Measurements from ENCODE around the gene CASKIN1. TPM values are rescaled to one million over a fixed set of nuclear protein-coding genes. Genes with fewer than 3 reads are reported as not detected.

CASKIN1 gene
- total and polyA plus RNA-seq, 2 of the 8 experiments (the other 6 are each of a cell fraction or from before 2014, with no cell fraction given), result 1.2 to 6.4 TPM

DNA sequence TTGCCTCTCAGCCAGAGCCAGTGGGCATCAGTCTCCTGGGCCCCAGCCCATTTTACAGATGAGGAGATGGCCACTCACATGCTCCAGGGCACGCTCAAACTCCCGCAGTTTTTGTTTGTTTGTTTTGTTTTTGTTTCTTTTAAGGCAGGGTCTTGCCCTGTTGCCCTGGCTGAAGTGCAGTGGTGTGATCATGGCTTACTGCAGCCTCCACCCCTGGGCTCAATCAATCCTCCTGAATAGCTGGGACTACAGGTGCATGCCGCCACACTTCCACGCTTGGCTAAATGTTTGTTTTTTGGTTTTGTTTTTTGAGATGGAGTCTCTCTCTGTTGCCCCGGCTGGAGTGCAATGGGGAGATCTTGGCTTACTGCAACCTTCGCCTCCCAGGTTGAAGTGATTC, 30.5 kb upstream of the CASKIN1 start:
- H3K79me2 ChIP-seq (ENCODE audit: control insufficient read depth in 1 of 2, insufficient read depth in 2 of 2, low read length in 2 of 2), result peaks cover 3 to 29% of the 10 kb centered on the region in 2 experiments; a peak in 2 of 4 replicates
- CTCF ChIA-PET (ENCODE audit: partially characterized antibody), result interaction anchor here (1.1 to 2.8 kb wide), 4 partner anchors 10 to 37 kb away, joined by 3 to 10 read pairs (median 4); partner anchors contain the start of gene ECI1
- POLR2A ChIA-PET (ENCODE audit: partially characterized antibody), result interaction anchor here (0.9 to 6.7 kb wide), 12 partner anchors 9 to 242 kb away, joined by 3 to 37 read pairs (median 6); partner anchors contain the start of genes BRICD5, DNASE1L2, ECI1 and PGP

More for the DNA sequence above, 30.5 kb upstream of the CASKIN1 start:
- no peak overlapping the region for H4K91ac ChIP-seq (replicated peaks; ENCODE audit: insufficient read length, low read length)
- no peak overlapping the region for H3K23ac ChIP-seq (ENCODE audit: insufficient read length)
- 95% methylated on average over 6 of the region's 6 CpGs; no CpG with 5 or more reads in 1 of the 2 experiments for WGBS, 2 experiments (ENCODE audit: extremely low coverage in 1 of 2, insufficient coverage in 1 of 2, insufficient read length in 1 of 2, insufficient replicate concordance in 2 of 2, low coverage in 1 of 2, low lambda C conversion rate in 2 of 2, missing lambda C conversion rate in 1 of 2)
- no peak overlapping the region for H3K18ac ChIP-seq (ENCODE audit: extremely low read depth, low read length)
- H3K9ac ChIP-seq (replicated peaks in 1 of 4; ENCODE audit: extremely low read depth in 1 of 4, low read depth in 3 of 4, low read length in 3 of 4), result no peak overlapping the region
- no peak overlapping the region for H2BK120ac ChIP-seq (replicated peaks; ENCODE audit: low read depth, low read length)
- DNase-seq (ENCODE audit: low read depth in 1 of 2, low spot score in 2 of 2) (no peak), FAIRE-seq (no peak)
- no peaks in the 10 kb centered on the region for H3K23me2 ChIP-seq (ENCODE audit: low read depth, low read length)
- peaks cover 9 to 15% of the 10 kb centered on the region in 2 experiments for H4K20me1 ChIP-seq (replicated peaks in 1 of 2; ENCODE audit: control insufficient read depth in 1 of 2, insufficient read depth in 2 of 2, low read length in 2 of 2)
- peaks cover 0 to 20% (median 4%) of the 10 kb centered on the region in 4 experiments; a peak in 5 of 8 replicates for H3K36me3 ChIP-seq (ENCODE audit: control insufficient read depth in 2 of 4, insufficient read depth in 4 of 4, low read length in 3 of 4)
- H3K4me1 ChIP-seq (replicated peaks in 1 of 4; ENCODE audit: control insufficient read depth in 3 of 4, insufficient read depth in 4 of 4, low read length in 3 of 4), result no peaks in the 10 kb centered on the region
- no peak overlapping the region for H2BK5ac ChIP-seq (ENCODE audit: low read depth, low read length)
- no peak overlapping the region for H2AK5ac ChIP-seq (ENCODE audit: low read depth, low read length)
- no peak overlapping the region for H3K56ac ChIP-seq (replicated peaks; ENCODE audit: insufficient read length, low read depth, low read length)
- H2BK12ac ChIP-seq (ENCODE audit: low read depth, low read length), result no peak overlapping the region
- no peaks in the 10 kb centered on the region for H3K9me3 ChIP-seq (ENCODE audit: insufficient read depth in 2 of 2, low read depth in 1 of 2, low read length in 1 of 2)
- H2BK20ac ChIP-seq (ENCODE audit: low read length), result no peak overlapping the region
- no peak overlapping the region for H4K8ac ChIP-seq (ENCODE audit: extremely low read depth, insufficient read depth, low read length)
- H4K5ac ChIP-seq (ENCODE audit: insufficient read length, low read depth, low read length), result no peak overlapping the region
- TF ChIP-seq HDAC6 (IDR thresholded peaks at IDR 0.05; ENCODE audit: low read depth, low read length) (no peak), CREB1 (IDR thresholded peaks at IDR 0.05) (no peak), GTF2F1 (IDR thresholded peaks at IDR 0.05; ENCODE audit: borderline replicate concordance, low read depth, low read length) (no peak), SRF (IDR thresholded peaks at IDR 0.05; ENCODE audit: low read depth, low read length) (no peak), PHF8 (conservative IDR thresholded peaks at IDR 0.05; ENCODE audit: low read depth, low read length) (no peak), POLR2AphosphoS5 (IDR thresholded peaks at IDR 0.05; ENCODE audit: low read depth, low read length) (no peak), TCF12 (IDR thresholded peaks at IDR 0.05; ENCODE audit: low read depth, low read length) (no peak), SIRT6 (IDR thresholded peaks at IDR 0.05; ENCODE audit: low read length) (no peak), SP4 (IDR thresholded peaks at IDR 0.05; ENCODE audit: low read length) (no peak), POLR2A (IDR thresholded peaks at IDR 0.05; ENCODE audit: control extremely low read depth in 1 of 2, low read depth in 2 of 2, low read length in 2 of 2) (no peak), EGR1 (IDR thresholded peaks at IDR 0.05; ENCODE audit: borderline replicate concordance, low read depth, low read length) (no peak), CHD2 (IDR thresholded peaks at IDR 0.05; ENCODE audit: low read length) (no peak), CTBP2 (IDR thresholded peaks at IDR 0.05; ENCODE audit: borderline replicate concordance, insufficient read depth, insufficient read length, low read length) (no peak), EZH2 (IDR thresholded peaks at IDR 0.05; ENCODE audit: low read depth, low read length, severe bottlenecking) (no peak), SIN3A (conservative IDR thresholded peaks at IDR 0.05 in 1 of 2, IDR thresholded peaks at IDR 0.05 in 1 of 2; ENCODE audit: low read depth in 1 of 2, low read length in 2 of 2) (no peak), CHD1 (IDR thresholded peaks at IDR 0.05; ENCODE audit: low read depth, low read length) (no peak)
- no peak overlapping the region for H3K14ac ChIP-seq (ENCODE audit: insufficient read length)
- H3K4ac ChIP-seq (replicated peaks; ENCODE audit: insufficient read length, low read depth, low read length), result no peak overlapping the region
- H3K27ac ChIP-seq (ENCODE audit: low read depth, low read length), result no peak overlapping the region
- no peak overlapping the region for H3K4me2 ChIP-seq (ENCODE audit: insufficient read depth in 1 of 2, low read depth in 2 of 2, low read length in 2 of 2)
- H3K27me3 ChIP-seq (replicated peaks in 1 of 4; ENCODE audit: control insufficient read depth in 3 of 4, extremely low read depth in 1 of 4, insufficient read depth in 3 of 4, low read length in 3 of 4), result no peaks in the 10 kb centered on the region
- H3K79me1 ChIP-seq (ENCODE audit: low read depth, low read length), result peaks cover 3% of the 10 kb centered on the region; the same call in 1 of the 2 replicates
- no peak overlapping the region for H2AFZ ChIP-seq (ENCODE audit: low read length)
- H2BK15ac ChIP-seq (ENCODE audit: low read length), result no peak overlapping the region
- H3K4me3 ChIP-seq (ENCODE audit: extremely low read depth in 1 of 4, insufficient read depth in 2 of 4, low read depth in 3 of 4, low read length in 4 of 4), result no peak overlapping the region

All from H1 (cell line).